CD4-positive, alpha-beta memory T cell (primary cell): ENCODE results near the gene CBX5. TPM values are rescaled to one million over a fixed set of nuclear protein-coding genes. Genes with fewer than 3 reads are reported as not detected.

Experiments
- CTCF ChIA-PET: fragments of 350-600 bp; sonication (Branson Sonifier 250); formaldehyde crosslinking; loops from one replicate; lab custom pipeline; 2021; ENCODE audit warnings: inconsistent platforms; ENCODE audit not compliant: partially characterized antibody; lab: Charles Lee
- POLR2A ChIA-PET: fragments of 350-600 bp; sonication (Branson Sonifier 250); formaldehyde crosslinking; loops from one replicate; lab custom pipeline; 2021; ENCODE audit not compliant: partially characterized antibody; lab: Charles Lee
- DNase-seq, 5 donors: peaks; one replicate each; pipeline versions ENCODE4 v3.0.0 to v3.0.0-alpha.2; 2020 to 2022; ENCODE audit warnings: mixed read lengths in 1 of 5
- H3K27ac ChIP-seq: one replicate; pipeline ENCODE4 v1.7.0; 2013; ENCODE audit warnings: low read depth, low read length
- H3K27me3 ChIP-seq: 2 replicates; pipeline ENCODE4 v1.7.0; 2013; ENCODE audit warnings: mild to moderate bottlenecking, low read length, moderate library complexity; ENCODE audit not compliant: insufficient read depth
- H3K36me3 ChIP-seq: 2 replicates; pipeline ENCODE4 v1.7.0; 2013; ENCODE audit warnings: mild to moderate bottlenecking, low read length, moderate library complexity; ENCODE audit not compliant: insufficient read depth
- H3K4me1 ChIP-seq: 2 replicates; pipeline ENCODE4 v1.7.0; 2013; ENCODE audit warnings: mild to moderate bottlenecking, low read length, moderate library complexity; ENCODE audit not compliant: insufficient read depth
- H3K4me3 ChIP-seq, 2 donors: one replicate each; pipeline ENCODE4 v1.7.0; 2013; ENCODE audit warnings: low read length in 2 of 2, mild to moderate bottlenecking in 1 of 2
- H3K9me3 ChIP-seq, 2 donors: one replicate each; pipeline ENCODE4 v1.7.0; 2013; ENCODE audit warnings: low read length in 2 of 2, control low read depth in 1 of 2; ENCODE audit not compliant: control insufficient read depth in 1 of 2
- H3K27ac Mint-ChIP-seq, 7 donors: one replicate each; pipeline ENCODE4 v1.8.0; 2020 to 2021; ENCODE audit warnings: mixed read lengths in 7 of 7, mild to moderate bottlenecking in 6 of 7, inconsistent platforms in 3 of 7, moderate library complexity in 3 of 7
- H3K27me3 Mint-ChIP-seq, 2 donors: one replicate each; pipeline ENCODE4 v1.8.0; 2020 to 2021; ENCODE audit warnings: mixed read lengths in 2 of 2
- H3K36me3 Mint-ChIP-seq, 2 donors: one replicate each; pipeline ENCODE4 v1.8.0; 2020 to 2021; ENCODE audit warnings: mixed read lengths in 2 of 2, inconsistent platforms in 1 of 2, mild to moderate bottlenecking in 1 of 2
- H3K4me1 Mint-ChIP-seq, 4 donors: one replicate each; pipeline ENCODE4 v1.8.0; 2020 to 2021; ENCODE audit warnings: mixed read lengths in 4 of 4, mild to moderate bottlenecking in 1 of 4
- H3K4me3 Mint-ChIP-seq, 8 donors: one replicate each; pipeline ENCODE4 v1.8.0; 2020 to 2021; ENCODE audit warnings: mixed read lengths in 8 of 8, mild to moderate bottlenecking in 7 of 8, moderate library complexity in 6 of 8, inconsistent platforms in 3 of 8
- H3K9me3 Mint-ChIP-seq, 8 donors: one replicate each; pipeline ENCODE4 v1.8.0; 2020 to 2021; ENCODE audit warnings: mixed read lengths in 8 of 8, mild to moderate bottlenecking in 5 of 8, inconsistent platforms in 3 of 8, moderate library complexity in 1 of 8
- intact Hi-C: fragments of 100-400 bp; cut with micrococcal nuclease; formaldehyde crosslinking; loops from one replicate; pipeline ENCODE4 v1.15.1; 2023
- polyA plus RNA-seq, 2 donors: library from polyadenylated mRNA; unstranded; fragments of 300-500 nt; fragmentation: Illumina TruSeq; gene quantifications; one replicate each; pipeline ENCODE4 v1.2.3, GENCODE V29; 2021
- total RNA-seq, 2 experiments: library from RNA; stranded (reverse); gene quantifications; one replicate each; pipeline ENCODE4 v1.2.3, GENCODE V29; 2021

The CBX5 gene
- total and polyA plus RNA-seq, 4 experiments from 2014 or later: 13.3 to 76.3 (median 45.1) TPM

DNA sequence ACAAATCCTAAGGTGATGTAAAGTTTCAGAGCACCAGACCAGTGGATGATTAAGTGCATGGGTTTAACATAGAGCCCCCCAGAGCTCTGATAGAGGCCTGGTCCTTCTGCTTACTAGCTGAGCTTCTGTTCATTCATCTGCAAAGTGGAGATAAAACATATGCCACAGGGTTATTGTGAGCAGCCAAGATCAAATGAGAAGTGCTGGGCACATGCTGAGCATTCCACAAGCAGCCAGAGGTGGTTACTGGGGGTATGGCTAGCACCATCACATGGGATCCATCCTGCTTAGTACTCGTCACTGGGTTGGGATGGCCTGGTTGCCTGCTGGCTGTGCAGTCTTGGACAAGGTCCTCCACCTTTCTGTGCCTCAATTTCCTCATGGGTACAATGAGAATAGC lies 73.1 kb downstream of the CBX5 start:
- Histone ChIP-seq H3K9me3 (no peaks in the 10 kb centered on the region), H3K27me3 (no peaks in the 10 kb centered on the region), H3K4me1 (peaks cover 6% of the 10 kb centered on the region), H3K36me3 (no peaks in the 10 kb centered on the region), H3K4me3 (no peak overlapping the region), H3K27ac (no peak overlapping the region)
- intact Hi-C loops: loop anchor here (1.0 kb wide), 1 partner anchor 200 kb away; no protein-coding TSS in a partner anchor
- H3K27ac Mint-ChIP-seq: no peak overlapping the region
- H3K27me3 Mint-ChIP-seq: peaks cover 10 to 23% of the 10 kb centered on the region in 2 donors
- peaks cover 0 to 2% (median 0%) of the 10 kb centered on the region in 8 donors for H3K9me3 Mint-ChIP-seq
- DNase-seq: no peak
- no peak overlapping the region for H3K4me3 Mint-ChIP-seq
- POLR2A ChIA-PET: interaction anchor here (1.1 to 2.2 kb wide), 2 partner anchors 10 to 200 kb away, joined by 3 to 11 read pairs; no protein-coding TSS in a partner anchor
- CTCF ChIA-PET: interaction anchor here (0.7 to 7.9 kb wide), 19 partner anchors 8 to 216 kb away, joined by 3 to 103 read pairs (median 8); partner anchors contain the start of genes HOXC5, HOXC8, HOXC9 and SMUG1
- no peaks in the 10 kb centered on the region for H3K36me3 Mint-ChIP-seq
- peaks cover 0 to 4% (median 1%) of the 10 kb centered on the region in 4 donors for H3K4me1 Mint-ChIP-seq

DNA sequence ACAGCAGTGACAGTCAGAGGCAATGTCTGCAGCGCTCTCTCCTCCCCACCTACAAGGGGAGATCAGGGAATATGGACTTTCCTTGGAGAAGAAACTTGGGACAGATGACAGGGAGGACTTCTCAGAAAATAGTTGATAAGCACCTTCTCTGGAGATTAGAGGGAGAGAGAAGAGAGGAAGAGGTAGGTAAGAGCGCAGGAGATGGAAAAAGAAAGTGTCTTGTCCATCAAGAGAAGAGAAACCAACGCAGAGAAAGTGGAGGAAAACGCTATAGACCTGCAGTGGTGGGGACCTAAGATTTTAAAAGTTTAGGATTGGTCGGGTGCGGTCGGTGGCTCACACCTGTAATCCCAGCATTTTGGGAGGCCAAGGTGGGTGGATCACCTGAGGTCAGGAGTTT lies 75.6 kb downstream of the CBX5 start:
- Mint-ChIP-seq H3K36me3 (no peaks in the 10 kb centered on the region), H3K4me3 (no peak overlapping the region), H3K4me1 (peaks cover 0 to 4% (median 1%) of the 10 kb centered on the region in 4 donors), H3K27ac (no peak overlapping the region), H3K9me3 (peaks cover 0 to 2% (median 0%) of the 10 kb centered on the region in 8 donors), H3K27me3 (peaks cover 22 to 39% of the 10 kb centered on the region in 2 donors)
- Histone ChIP-seq H3K27me3 (peaks cover 3% of the 10 kb centered on the region), H3K36me3 (no peaks in the 10 kb centered on the region), H3K27ac (no peak overlapping the region), H3K9me3 (no peaks in the 10 kb centered on the region), H3K4me1 (peaks cover 6% of the 10 kb centered on the region), H3K4me3 (no peak overlapping the region)
- intact Hi-C loops: no loop called here
- DNase-seq: no peak
- POLR2A ChIA-PET: no interaction called here
- CTCF ChIA-PET: interaction anchor here (0.8 to 7.9 kb wide), 8 partner anchors 11 to 204 kb away, joined by 4 to 103 read pairs (median 17); partner anchors contain the start of genes HOXC4, HOXC5, HOXC8 and HOXC9

DNA sequence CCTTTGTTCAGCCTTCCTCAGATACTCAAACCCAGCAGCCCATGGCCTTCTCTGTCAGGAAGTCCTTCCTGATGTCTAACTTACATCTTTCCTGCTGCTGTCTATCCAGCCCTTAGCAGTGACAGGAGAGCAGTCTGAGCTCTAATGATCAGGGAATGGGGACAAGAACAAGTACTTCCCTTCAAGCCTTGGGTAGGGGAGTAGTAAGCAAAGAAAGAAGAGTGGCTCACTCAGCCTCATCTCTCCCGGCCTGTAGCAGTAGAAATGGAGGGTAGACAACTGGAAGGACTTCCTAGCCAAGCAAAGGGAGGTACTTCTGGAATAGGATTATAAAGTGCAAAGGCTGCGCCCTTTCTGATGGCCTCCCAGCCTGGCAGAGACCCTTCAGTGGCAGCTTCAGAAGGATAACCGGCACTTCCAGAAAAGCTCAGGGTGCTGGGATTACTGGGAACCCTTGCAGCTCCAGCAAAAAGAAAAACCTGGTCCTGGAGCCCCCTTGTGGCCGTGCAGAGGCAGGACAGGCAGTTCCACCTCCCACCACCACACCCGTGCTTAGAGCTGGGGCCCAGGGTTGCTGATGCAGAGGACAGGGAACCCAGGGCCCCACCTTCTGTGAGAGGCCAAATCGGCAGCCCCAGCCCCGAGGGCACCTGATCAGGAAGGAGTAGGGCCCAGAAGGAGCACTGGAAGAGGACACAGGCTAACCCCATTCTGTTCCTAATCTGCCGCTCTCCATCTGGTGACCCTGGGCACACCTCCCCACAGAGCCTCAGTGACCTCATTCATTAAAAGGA lies 78.7 kb downstream of the CBX5 start:
- Histone ChIP-seq H3K4me3 (no peak overlapping the region), H3K36me3 (no peaks in the 10 kb centered on the region), H3K4me1 (no peaks in the 10 kb centered on the region), H3K27me3 (peaks cover 19% of the 10 kb centered on the region), H3K9me3 (no peaks in the 10 kb centered on the region), H3K27ac (no peak overlapping the region)
- no peaks in the 10 kb centered on the region for H3K9me3 Mint-ChIP-seq
- CTCF ChIA-PET: interaction anchor here (0.7 to 7.5 kb wide), 25 partner anchors 9 to 459 kb away, joined by 3 to 93 read pairs (median 4); partner anchors contain the start of genes HOXC10, HOXC5, HOXC8 and HOXC9
- H3K4me1 Mint-ChIP-seq: peaks cover 0 to 5% (median 2%) of the 10 kb centered on the region in 4 donors
- H3K27ac Mint-ChIP-seq: peak overlapping the region in 1 of 7 donors; percentile 42
- H3K27me3 Mint-ChIP-seq: peaks cover 37 to 51% of the 10 kb centered on the region in 2 donors
- intact Hi-C loops: loop anchor here (1.0 kb wide), 2 partner anchors 169 to 195 kb away; no protein-coding TSS in a partner anchor
- DNase-seq: peak; percentile 60 to 71 (median 64)
- POLR2A ChIA-PET: interaction anchor here (1.4 kb wide), 1 partner anchor 193 kb away, joined by 5 read pairs; the partner anchor contains the start of gene HOXC8
- no peaks in the 10 kb centered on the region for H3K36me3 Mint-ChIP-seq
- no peak overlapping the region for H3K4me3 Mint-ChIP-seq

DNA sequence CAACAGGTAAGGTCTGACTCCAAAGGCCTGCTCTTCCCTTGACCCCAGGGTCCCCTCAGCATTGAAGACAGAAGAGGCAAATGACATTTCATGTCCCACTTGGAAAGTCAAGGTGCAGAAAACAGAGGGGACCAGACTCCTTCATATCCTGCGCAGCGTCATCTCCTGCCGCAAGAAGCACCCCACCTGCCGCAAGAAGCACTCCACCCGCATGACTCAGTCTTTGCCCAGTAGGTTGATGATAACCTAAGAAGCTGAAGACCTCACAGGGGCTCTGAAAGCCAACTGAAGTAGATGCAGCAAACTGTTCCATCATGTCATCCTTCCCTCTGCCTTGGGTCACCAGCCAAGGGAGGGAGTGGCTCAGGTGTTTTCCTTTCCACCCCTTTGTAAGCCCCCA lies 79.5 kb downstream of the CBX5 start:
- ChIA-PET POLR2A (interaction anchor here (1.4 kb wide), 1 partner anchor 192 kb away, joined by 5 read pairs; the partner anchor contains the start of gene HOXC8), CTCF (interaction anchor here (0.6 to 7.5 kb wide), 14 partner anchors 10 to 458 kb away, joined by 3 to 93 read pairs (median 4); partner anchors contain the start of genes HOXC5, HOXC8, HOXC9 and SMUG1)
- Histone ChIP-seq H3K4me1 (no peaks in the 10 kb centered on the region), H3K9me3 (no peaks in the 10 kb centered on the region), H3K4me3 (no peak overlapping the region), H3K27ac (no peak overlapping the region), H3K36me3 (no peaks in the 10 kb centered on the region), H3K27me3 (peaks cover 26% of the 10 kb centered on the region)
- H3K36me3 Mint-ChIP-seq: no peaks in the 10 kb centered on the region
- peaks cover 0 to 12% (median 2%) of the 10 kb centered on the region in 4 donors for H3K4me1 Mint-ChIP-seq
- peaks cover 37 to 49% of the 10 kb centered on the region in 2 donors for H3K27me3 Mint-ChIP-seq
- H3K9me3 Mint-ChIP-seq: no peaks in the 10 kb centered on the region
- intact Hi-C loops: no loop called here
- H3K27ac Mint-ChIP-seq: no peak overlapping the region
- no peak overlapping the region for H3K4me3 Mint-ChIP-seq
- no peak for DNase-seq

DNA sequence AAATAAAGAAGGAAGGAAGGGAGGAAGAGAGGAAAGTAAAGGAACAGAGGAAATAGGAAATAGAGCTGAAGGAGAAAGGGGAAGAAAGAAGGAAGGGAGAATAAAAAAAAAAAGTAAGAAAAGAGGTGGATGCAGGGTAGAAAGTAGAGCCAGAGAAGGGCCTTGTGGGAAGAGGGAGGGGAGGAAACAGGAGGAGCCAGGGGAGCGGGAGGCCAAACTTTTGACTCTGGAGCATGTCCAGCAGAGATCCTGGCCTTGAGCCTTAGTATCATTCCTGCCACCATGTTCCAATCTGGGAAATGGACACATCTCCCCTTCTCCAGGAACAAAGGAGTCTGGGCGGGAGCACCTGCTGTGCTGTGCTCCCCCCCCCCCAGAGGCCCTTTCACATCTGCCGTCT lies 80.0 kb downstream of the CBX5 start:
- H3K9me3 ChIP-seq: no peaks in the 10 kb centered on the region
- no peaks in the 10 kb centered on the region for H3K4me1 ChIP-seq
- no peak for DNase-seq
- Mint-ChIP-seq H3K27ac (no peak overlapping the region), H3K36me3 (no peaks in the 10 kb centered on the region), H3K27me3 (peaks cover 37 to 54% of the 10 kb centered on the region in 2 donors), H3K4me3 (no peak overlapping the region), H3K9me3 (no peaks in the 10 kb centered on the region), H3K4me1 (peaks cover 0 to 17% (median 2%) of the 10 kb centered on the region in 4 donors)
- intact Hi-C loops: no loop called here
- H3K36me3 ChIP-seq: no peaks in the 10 kb centered on the region
- no peak overlapping the region for H3K4me3 ChIP-seq
- H3K27me3 ChIP-seq: peaks cover 31% of the 10 kb centered on the region
- CTCF ChIA-PET: interaction anchor here (0.6 to 7.5 kb wide), 9 partner anchors 8 to 231 kb away, joined by 3 to 93 read pairs (median 9); partner anchors contain the start of genes HOXC5, HOXC8, HOXC9 and SMUG1
- POLR2A ChIA-PET: no interaction called here
- H3K27ac ChIP-seq: no peak overlapping the region

DNA sequence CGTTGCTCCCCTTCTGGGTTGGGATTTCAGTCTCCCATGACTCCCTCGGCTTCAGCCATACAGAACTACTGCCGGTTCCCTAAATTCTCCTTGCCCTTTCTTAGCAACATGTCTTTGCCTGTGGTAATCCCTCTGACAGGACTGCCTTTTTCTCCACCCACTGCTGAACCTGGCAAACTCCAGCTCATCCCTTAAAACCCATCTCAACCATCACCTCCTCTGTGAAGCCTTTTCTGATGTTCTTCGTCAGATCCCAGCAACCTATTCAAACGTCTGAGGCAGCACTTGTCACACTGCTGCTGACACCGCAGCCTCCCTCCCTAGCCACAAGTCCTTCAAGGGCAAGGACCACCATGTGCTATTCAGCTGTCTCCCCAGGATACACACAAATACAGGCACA lies 80.9 kb downstream of the CBX5 start:
- H3K27ac ChIP-seq: no peak overlapping the region
- peaks cover 36 to 52% of the 10 kb centered on the region in 2 donors for H3K27me3 Mint-ChIP-seq
- H3K4me1 ChIP-seq: no peaks in the 10 kb centered on the region
- no peak overlapping the region for H3K4me3 ChIP-seq
- H3K4me3 Mint-ChIP-seq: no peak overlapping the region
- ChIA-PET POLR2A (no interaction called here), CTCF (interaction anchor here (1.2 to 7.5 kb wide), 4 partner anchors 9 to 211 kb away, joined by 3 to 93 read pairs (median 8); partner anchors contain the start of gene HOXC8)
- H3K9me3 Mint-ChIP-seq: no peaks in the 10 kb centered on the region
- H3K4me1 Mint-ChIP-seq: peaks cover 0 to 17% (median 2%) of the 10 kb centered on the region in 4 donors
- peaks cover 32% of the 10 kb centered on the region for H3K27me3 ChIP-seq
- intact Hi-C loops: no loop called here
- no peak overlapping the region for H3K27ac Mint-ChIP-seq
- H3K36me3 Mint-ChIP-seq: no peaks in the 10 kb centered on the region
- H3K36me3 ChIP-seq: no peaks in the 10 kb centered on the region
- no peaks in the 10 kb centered on the region for H3K9me3 ChIP-seq
- no peak for DNase-seq
